Kasumi-1 (cell line): ENCODE data around the gene VAPA.

Source experiments
- DNase-seq, 2 experiments: peaks; one replicate each; lab custom pipeline; 2025; lab: John Stamatoyannopoulos, UW

The VAPA gene

DNA sequence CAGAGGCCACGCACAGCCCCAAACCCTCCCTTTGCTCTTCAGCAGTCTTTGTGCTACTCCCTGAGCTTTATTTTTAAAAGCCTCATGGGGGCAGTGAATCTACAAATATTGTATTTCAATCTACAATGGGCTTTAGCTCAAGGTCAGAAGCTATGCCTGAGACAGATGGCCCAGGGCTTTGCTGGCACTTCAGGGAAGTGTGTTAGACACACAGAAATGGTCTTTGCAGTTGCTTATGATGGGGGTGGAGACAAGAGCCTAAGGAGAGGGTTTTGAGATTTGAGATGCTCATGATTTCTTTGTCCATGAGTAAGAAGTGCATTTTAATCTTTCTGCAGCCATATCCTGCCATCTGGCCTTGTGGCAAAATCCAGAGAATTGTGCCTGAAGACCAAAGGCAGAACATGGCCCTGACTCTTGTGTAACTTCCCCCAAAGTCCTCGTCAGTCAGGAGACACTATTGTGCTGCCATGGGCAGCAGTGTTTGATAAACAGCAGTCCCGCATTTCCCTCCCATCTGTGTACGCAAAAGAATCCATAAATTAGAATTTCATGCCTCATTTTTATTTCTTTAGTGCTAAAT lies 92.6 kb downstream of the VAPA start:
- DNase-seq: peak; percentile 18 to 24

DNA sequence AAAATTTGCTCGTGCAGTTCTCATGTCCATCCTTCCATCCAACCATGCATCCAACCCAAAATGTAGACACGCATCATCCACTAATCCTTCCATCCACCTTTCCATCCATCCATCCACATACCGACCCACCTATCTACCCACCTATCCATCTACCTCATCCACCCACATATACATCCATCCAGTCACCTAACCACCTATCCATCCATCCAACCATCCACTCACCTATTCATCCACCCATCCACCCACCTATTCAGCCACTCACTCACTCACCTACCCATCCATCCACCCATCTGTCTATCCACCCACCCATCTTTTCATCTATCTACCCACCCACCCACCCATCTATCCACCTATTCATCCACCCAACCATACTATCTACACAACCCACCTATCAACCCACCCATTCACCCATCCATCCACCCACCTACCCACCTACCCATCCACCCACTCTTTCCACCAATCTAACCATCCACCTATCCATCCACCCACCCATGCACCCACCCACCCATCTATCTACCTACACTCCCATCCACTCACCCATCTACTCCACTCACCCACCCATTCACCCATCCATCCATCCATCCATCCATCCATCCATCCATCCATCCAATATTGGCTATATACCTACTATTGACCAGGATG lies 94.3 kb downstream of the VAPA start:
- no peak for DNase-seq
